Measurements from ENCODE around the gene TICRR.

DNA sequence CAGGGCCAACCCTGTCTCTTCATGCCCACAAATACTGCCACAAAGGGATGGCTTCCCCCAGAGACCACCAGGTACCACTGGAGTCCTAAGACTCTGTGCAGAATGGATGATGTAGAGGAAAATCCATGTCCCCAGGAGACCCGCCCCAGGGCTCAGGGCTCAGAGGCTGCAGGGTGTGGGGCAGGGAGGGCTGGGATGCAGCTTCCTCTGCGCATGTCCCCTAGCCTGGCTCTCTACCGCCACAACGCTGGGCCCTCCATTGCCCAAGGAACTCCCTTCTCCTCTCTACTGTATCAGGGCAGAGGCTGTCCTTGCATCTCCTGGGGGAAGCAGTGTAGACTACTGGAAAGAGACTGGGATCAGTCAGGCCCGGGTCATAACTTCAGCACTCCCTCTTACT lies 19.5 kb upstream of the TICRR start:
- TF ChIP-seq EZH2 (conservative IDR thresholded peaks at IDR 0.05; ENCODE audit: low read depth, low read length), result no peak
- no peak for TF ChIP-seq CTCF (CRISPR knock-in tag; IDR thresholded peaks at IDR 0.05)
- no peak for TF ChIP-seq ZNF24 (IDR thresholded peaks at IDR 0.05)
- TF ChIP-seq, protein P1, sequence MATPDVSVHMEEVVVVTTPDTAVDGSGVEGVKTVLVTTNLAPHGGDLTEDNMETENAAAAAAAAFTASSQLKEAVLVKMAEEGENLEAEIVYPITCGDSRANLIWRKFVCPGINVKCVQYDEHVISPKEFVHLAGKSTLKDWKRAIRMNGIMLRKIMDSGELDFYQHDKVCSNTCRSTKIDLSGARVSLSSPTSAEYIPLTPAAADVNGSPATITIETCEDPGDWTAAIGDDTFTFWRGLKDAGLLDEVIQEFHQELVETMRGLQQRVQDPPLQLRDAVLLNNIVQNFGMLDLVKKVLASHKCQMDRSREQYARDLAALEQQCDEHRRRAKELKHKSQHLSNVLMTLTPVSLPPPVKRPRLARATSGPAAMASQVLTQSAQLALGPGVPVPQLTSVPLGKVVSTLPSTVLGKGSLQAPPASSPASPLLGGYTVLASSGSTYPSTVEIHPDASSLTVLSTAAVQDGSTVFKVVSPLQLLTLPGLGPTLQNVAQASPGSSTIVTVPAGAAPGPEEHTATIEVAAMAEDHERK (CRISPR knock-in tag; IDR thresholded peaks at IDR 0.05; ENCODE audit: low read depth), result no peak
- no peak for TF ChIP-seq ZMAT5 (CRISPR knock-in tag; IDR thresholded peaks at IDR 0.05; ENCODE audit: borderline replicate concordance, low read depth)
- TF ChIP-seq BHLHE40 (IDR thresholded peaks at IDR 0.05; ENCODE audit: low read length), result no peak
- no peak for TF ChIP-seq ZBTB7A (CRISPR knock-in tag; IDR thresholded peaks at IDR 0.05)
- no peak for TF ChIP-seq ZNF720 (CRISPR knock-in tag; IDR thresholded peaks at IDR 0.05)
